Mesendoderm (in vitro differentiated cells): ENCODE data around the gene PDE11A.

Experiments
- DNase-seq: peaks from one replicate; pipeline ENCODE4 v3.0.0; 2013
- H2AK5ac ChIP-seq: 2 replicates; pipeline ENCODE4 v1.6.1; 2013; ENCODE audit warnings: low read length, inconsistent platforms
- H2BK120ac ChIP-seq: 2 replicates; pipeline ENCODE4 v1.6.1; 2013; ENCODE audit warnings: low read depth, mild to moderate bottlenecking, low read length, moderate library complexity, mixed read lengths
- H2BK15ac ChIP-seq: replicated peaks from 2 replicates; pipeline ENCODE4 v1.6.1; 2013; ENCODE audit warnings: low read depth, mild to moderate bottlenecking, moderate library complexity
- H2BK5ac ChIP-seq: 2 replicates; pipeline ENCODE4 v1.6.1; 2013; ENCODE audit warnings: low read length, inconsistent platforms
- H3K18ac ChIP-seq: 2 replicates; pipeline ENCODE4 v1.6.1; 2013; ENCODE audit warnings: mild to moderate bottlenecking, low read length, mixed read lengths
- H3K23ac ChIP-seq: one replicate; pipeline ENCODE4 v1.6.1; 2013; ENCODE audit warnings: low read length
- H3K27ac ChIP-seq: 2 replicates; pipeline ENCODE4 v1.5.1; 2013; ENCODE audit warnings: low read depth, mild to moderate bottlenecking, inconsistent platforms, low read length, moderate library complexity
- H3K27me3 ChIP-seq: 2 replicates; pipeline ENCODE4 v1.6.1; 2013; ENCODE audit warnings: low read length, control low read depth, mild to moderate bottlenecking, inconsistent platforms; ENCODE audit not compliant: insufficient read depth, poor library complexity
- H3K36me3 ChIP-seq: 2 replicates; pipeline ENCODE4 v1.6.1; 2013; ENCODE audit warnings: low read length, inconsistent platforms; ENCODE audit not compliant: control insufficient read depth, insufficient read depth
- H3K4ac ChIP-seq: one replicate; pipeline ENCODE4 v1.6.1; 2013; ENCODE audit warnings: low read depth, mild to moderate bottlenecking, low read length, moderate library complexity
- H3K4me1 ChIP-seq: 2 replicates; pipeline ENCODE4 v1.6.1; 2013; ENCODE audit warnings: low read depth, low read length, inconsistent platforms; ENCODE audit not compliant: control insufficient read depth
- H3K4me2 ChIP-seq: 2 replicates; pipeline ENCODE4 v1.6.1; 2013; ENCODE audit warnings: low read length
- H3K4me3 ChIP-seq: 2 replicates; pipeline ENCODE4 v1.5.1; 2013; ENCODE audit warnings: mild to moderate bottlenecking, low read length
- H3K56ac ChIP-seq: one replicate; pipeline ENCODE4 v1.6.1; 2013; ENCODE audit warnings: low read length
- H3K79me1 ChIP-seq: 2 replicates; pipeline ENCODE4 v1.6.1; 2013; ENCODE audit warnings: low read length, inconsistent platforms
- H3K79me2 ChIP-seq: 2 replicates; pipeline ENCODE4 v1.6.1; 2013; ENCODE audit warnings: mild to moderate bottlenecking, low read length; ENCODE audit not compliant: control insufficient read depth, insufficient read depth
- H3K9ac ChIP-seq: 2 replicates; pipeline ENCODE4 v1.6.1; 2013; ENCODE audit warnings: low read length, inconsistent platforms
- H4K5ac ChIP-seq: one replicate; pipeline ENCODE4 v1.6.1; 2013; ENCODE audit warnings: low read length
- H4K8ac ChIP-seq: one replicate; pipeline ENCODE4 v1.6.1; 2013; ENCODE audit warnings: low read depth, mild to moderate bottlenecking, control low read depth, low read length, moderate library complexity
- WGBS: extraction: QIAGEN DNeasy Blood & Tissue Kit; methylation state at CpG from one replicate; pipeline ENCODE4 v1.1.7; 2013; ENCODE audit warnings: low lambda C conversion rate, missing lambda C conversion rate; ENCODE audit not compliant: insufficient coverage; ENCODE audit errors: extremely low coverage; 5-methylcytosine and 5-hydroxymethylcytosine counted together

The PDE11A gene

DNA sequence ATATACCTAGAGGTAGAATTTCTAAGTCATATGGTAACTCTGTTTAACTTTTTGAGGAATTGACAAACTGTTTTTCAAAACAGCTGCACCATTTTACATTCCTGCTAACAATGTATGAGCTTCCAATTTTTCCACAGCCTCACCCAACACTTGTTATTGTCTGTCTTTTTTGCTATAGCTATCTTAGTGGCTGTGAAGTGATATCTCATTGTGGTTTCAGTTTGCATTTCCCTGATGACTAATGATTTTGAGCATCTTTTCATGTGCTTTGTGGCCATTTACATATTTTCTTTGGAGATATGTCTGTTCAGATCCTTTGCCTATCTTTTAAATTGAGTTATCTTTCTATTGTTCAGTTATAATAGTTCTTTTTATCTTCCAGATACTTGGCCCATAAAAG is 406.2 kb downstream of the PDE11A start:
- no peak overlapping the region for H3K4ac ChIP-seq
- H2BK120ac ChIP-seq = no peak overlapping the region
- H3K4me3 ChIP-seq = no peak overlapping the region
- no peaks in the 10 kb centered on the region for H3K4me1 ChIP-seq
- no peaks in the 10 kb centered on the region for H3K36me3 ChIP-seq
- H2BK15ac ChIP-seq = no peak overlapping the region
- no peaks in the 10 kb centered on the region for H3K27me3 ChIP-seq
- H3K9ac ChIP-seq = no peak overlapping the region
- H2BK5ac ChIP-seq = no peak overlapping the region
- no peak overlapping the region for H3K56ac ChIP-seq
- no peaks in the 10 kb centered on the region for H3K79me1 ChIP-seq
- H3K79me2 ChIP-seq = no peaks in the 10 kb centered on the region
- no peak overlapping the region for H3K23ac ChIP-seq
- H4K5ac ChIP-seq = no peak overlapping the region
- no peak overlapping the region for H3K18ac ChIP-seq
- H3K27ac ChIP-seq = no peak overlapping the region
- H4K8ac ChIP-seq = no peak overlapping the region
- DNase-seq = no peak
- no peak overlapping the region for H2AK5ac ChIP-seq
- H3K4me2 ChIP-seq = no peak overlapping the region

DNA sequence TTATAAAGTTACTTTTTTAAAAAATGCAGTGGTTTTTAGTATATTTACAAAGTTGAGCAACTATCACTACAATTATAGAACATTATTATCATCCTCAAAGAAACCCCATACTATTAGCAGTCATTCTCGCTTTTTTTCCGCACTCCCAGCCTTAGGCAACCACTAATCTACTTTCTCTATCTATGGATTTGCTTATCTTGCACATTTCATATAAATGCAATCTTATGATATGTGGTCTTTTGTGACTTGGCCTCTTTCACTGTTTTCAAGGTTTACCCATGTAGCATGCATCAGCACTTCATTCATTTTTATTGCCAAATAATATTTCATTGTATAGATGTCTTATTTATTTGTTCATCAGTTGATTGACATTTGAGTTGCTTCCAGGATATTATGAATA is 406.6 kb downstream of the PDE11A start:
- Histone ChIP-seq H3K18ac (no peak overlapping the region), H3K56ac (no peak overlapping the region), H3K36me3 (no peaks in the 10 kb centered on the region), H3K4me1 (no peaks in the 10 kb centered on the region), H2BK120ac (no peak overlapping the region), H4K5ac (no peak overlapping the region), H2BK15ac (no peak overlapping the region), H3K4me3 (no peak overlapping the region), H3K27ac (no peak overlapping the region), H3K79me2 (no peaks in the 10 kb centered on the region), H3K4me2 (no peak overlapping the region), H4K8ac (no peak overlapping the region), H3K79me1 (no peaks in the 10 kb centered on the region), H3K23ac (no peak overlapping the region), H3K9ac (no peak overlapping the region), H2AK5ac (no peak overlapping the region), H3K27me3 (no peaks in the 10 kb centered on the region), H2BK5ac (no peak overlapping the region), H3K4ac (no peak overlapping the region)
- no peak for DNase-seq
- WGBS = no CpG with 5 or more reads among the region's 2 CpGs

DNA sequence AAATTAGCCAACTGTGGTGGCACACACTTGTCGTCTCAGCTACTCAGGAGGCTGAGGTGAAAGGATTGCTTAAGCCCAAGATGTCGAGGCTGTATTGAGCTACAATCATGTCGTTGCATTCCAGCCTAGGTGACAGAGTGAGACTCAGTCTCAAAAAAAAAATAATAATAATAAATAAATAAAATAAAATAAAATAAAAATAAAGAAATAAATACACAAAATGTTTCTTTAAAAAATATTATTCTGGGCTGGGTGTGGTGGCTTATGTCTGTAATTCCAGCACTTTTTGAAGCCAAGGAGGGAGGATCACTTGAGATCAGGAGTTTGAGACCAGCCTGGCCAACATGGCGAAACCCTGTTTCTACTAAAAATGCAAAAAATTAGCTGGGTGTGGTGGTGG is 407.2 kb downstream of the PDE11A start:
- DNase-seq = no peak
- Histone ChIP-seq H3K4me1 (no peaks in the 10 kb centered on the region), H2BK5ac (no peak overlapping the region), H2BK120ac (no peak overlapping the region), H3K79me1 (no peaks in the 10 kb centered on the region), H3K56ac (no peak overlapping the region), H2AK5ac (no peak overlapping the region), H3K36me3 (no peaks in the 10 kb centered on the region), H3K9ac (no peak overlapping the region), H3K4me3 (no peak overlapping the region), H3K79me2 (no peaks in the 10 kb centered on the region), H4K8ac (no peak overlapping the region), H3K27me3 (no peaks in the 10 kb centered on the region), H3K4ac (no peak overlapping the region), H3K18ac (no peak overlapping the region), H3K23ac (no peak overlapping the region), H2BK15ac (no peak overlapping the region), H3K4me2 (no peak overlapping the region), H4K5ac (no peak overlapping the region), H3K27ac (no peak overlapping the region)
- no CpG with 5 or more reads among the region's 4 CpGs for WGBS

DNA sequence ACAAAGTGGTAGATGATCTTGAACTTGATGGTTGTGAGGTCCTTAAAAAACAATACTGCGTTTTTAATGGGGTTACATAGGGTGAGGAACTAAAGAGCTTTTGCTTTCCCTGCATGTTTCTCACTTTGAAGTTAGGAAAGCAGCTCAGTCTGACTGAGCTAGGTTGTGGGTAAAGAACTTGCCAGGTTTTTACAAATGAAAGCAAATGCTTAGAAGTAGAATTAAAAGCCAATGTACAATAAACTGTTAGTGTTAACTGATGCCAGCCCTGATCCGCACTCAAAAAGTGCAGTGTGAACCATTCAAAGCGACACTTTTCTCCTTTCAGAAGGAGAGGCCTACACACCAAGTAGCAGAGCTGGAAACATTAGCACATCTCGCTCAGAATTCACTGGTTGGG is 409.7 kb downstream of the PDE11A start:
- Histone ChIP-seq H3K9ac (no peak overlapping the region), H3K4ac (no peak overlapping the region), H3K4me3 (no peak overlapping the region), H3K27ac (no peak overlapping the region), H3K27me3 (no peaks in the 10 kb centered on the region), H3K18ac (peak overlapping the region; percentile 60), H3K4me2 (no peak overlapping the region), H3K56ac (no peak overlapping the region), H2AK5ac (no peak overlapping the region), H4K8ac (no peak overlapping the region), H3K79me1 (no peaks in the 10 kb centered on the region), H3K36me3 (no peaks in the 10 kb centered on the region), H3K4me1 (peaks cover 2% of the 10 kb centered on the region), H2BK120ac (no peak overlapping the region), H2BK5ac (no peak overlapping the region), H3K23ac (no peak overlapping the region), H4K5ac (no peak overlapping the region), H2BK15ac (no peak overlapping the region), H3K79me2 (no peaks in the 10 kb centered on the region)
- WGBS = no CpG with 5 or more reads among the region's 4 CpGs
- DNase-seq = no peak

DNA sequence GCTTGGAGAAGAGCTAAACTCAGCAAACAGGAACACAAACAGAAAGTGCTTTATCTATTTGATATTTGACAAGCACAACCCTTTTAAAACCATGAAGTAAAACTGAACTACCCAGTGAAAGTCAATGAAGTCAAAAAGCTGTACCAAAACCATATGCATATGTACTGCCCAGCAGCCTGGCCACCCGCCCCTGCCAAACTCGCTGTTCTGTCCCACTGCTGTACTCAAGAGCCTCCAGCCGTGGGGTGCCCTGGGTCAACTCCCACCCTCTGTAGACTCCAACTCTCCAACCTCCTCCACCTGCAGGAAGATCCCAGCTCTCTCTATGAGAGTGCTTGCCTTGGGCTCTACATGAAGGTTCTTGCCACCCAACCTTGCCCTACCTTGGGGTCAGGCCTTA is 411.8 kb downstream of the PDE11A start:
- no peak overlapping the region for H3K9ac ChIP-seq
- H3K27ac ChIP-seq = no peak overlapping the region
- no peaks in the 10 kb centered on the region for H3K36me3 ChIP-seq
- no peaks in the 10 kb centered on the region for H3K79me1 ChIP-seq
- H2AK5ac ChIP-seq = no peak overlapping the region
- H3K79me2 ChIP-seq = no peaks in the 10 kb centered on the region
- H3K4me2 ChIP-seq = no peak overlapping the region
- no peak overlapping the region for H3K18ac ChIP-seq
- no peak overlapping the region for H3K4me3 ChIP-seq
- no peak overlapping the region for H4K5ac ChIP-seq
- H3K56ac ChIP-seq = no peak overlapping the region
- H3K27me3 ChIP-seq = no peaks in the 10 kb centered on the region
- H2BK15ac ChIP-seq = no peak overlapping the region
- no peak overlapping the region for H3K23ac ChIP-seq
- no peak overlapping the region for H3K4ac ChIP-seq
- no peak overlapping the region for H2BK5ac ChIP-seq
- H3K4me1 ChIP-seq = peaks cover 2% of the 10 kb centered on the region
- no CpG with 5 or more reads among the region's 3 CpGs for WGBS
- no peak for DNase-seq
- no peak overlapping the region for H4K8ac ChIP-seq
- no peak overlapping the region for H2BK120ac ChIP-seq

DNA sequence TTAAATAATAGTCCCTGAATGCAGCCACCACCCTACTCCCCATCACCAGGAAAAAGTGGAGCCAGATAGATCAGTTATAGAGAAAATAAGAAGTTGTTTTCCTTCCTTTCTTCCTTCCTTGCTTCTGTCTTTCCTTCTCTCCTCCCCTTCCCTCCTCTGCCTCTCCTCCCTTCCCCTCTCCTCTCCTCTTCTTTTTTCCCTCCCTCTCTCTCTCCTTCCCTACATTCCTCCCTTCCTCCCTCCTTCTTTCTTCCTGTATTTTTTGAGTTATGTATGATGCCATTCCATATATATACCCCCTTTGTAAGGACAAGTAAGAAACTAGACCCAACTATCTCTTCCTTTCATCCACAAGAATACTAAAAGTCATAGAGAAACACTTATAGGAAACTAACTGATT is 414.3 kb downstream of the PDE11A start:
- H3K36me3 ChIP-seq = no peaks in the 10 kb centered on the region
- H3K79me1 ChIP-seq = no peaks in the 10 kb centered on the region
- no peak overlapping the region for H3K18ac ChIP-seq
- H3K9ac ChIP-seq = no peak overlapping the region
- no peak overlapping the region for H3K56ac ChIP-seq
- no peak overlapping the region for H3K23ac ChIP-seq
- no peak overlapping the region for H3K27ac ChIP-seq
- no peaks in the 10 kb centered on the region for H3K79me2 ChIP-seq
- no peak overlapping the region for H4K8ac ChIP-seq
- H2BK5ac ChIP-seq = no peak overlapping the region
- no peaks in the 10 kb centered on the region for H3K27me3 ChIP-seq
- no peak overlapping the region for H2AK5ac ChIP-seq
- no peak overlapping the region for H3K4ac ChIP-seq
- DNase-seq = no peak
- no peak overlapping the region for H2BK120ac ChIP-seq
- H3K4me3 ChIP-seq = no peak overlapping the region
- no peak overlapping the region for H2BK15ac ChIP-seq
- peaks cover 2% of the 10 kb centered on the region for H3K4me1 ChIP-seq
- H4K5ac ChIP-seq = no peak overlapping the region
- H3K4me2 ChIP-seq = no peak overlapping the region
